Camera-type eye (tissue), 1 donor: ENCODE results near the gene PRMT9. TPM values are rescaled to one million over a fixed set of nuclear protein-coding genes. Genes with fewer than 3 reads are reported as not detected.

Source experiments
- total RNA-seq: library from RNA; depleted of rRNA; stranded (reverse); fragments of >200 nt; gene quantifications from one replicate; pipeline ENCODE4 v1.2.3, GENCODE V29; 2014

PRMT9 gene
- 26.4 TPM for total RNA-seq

DNA sequence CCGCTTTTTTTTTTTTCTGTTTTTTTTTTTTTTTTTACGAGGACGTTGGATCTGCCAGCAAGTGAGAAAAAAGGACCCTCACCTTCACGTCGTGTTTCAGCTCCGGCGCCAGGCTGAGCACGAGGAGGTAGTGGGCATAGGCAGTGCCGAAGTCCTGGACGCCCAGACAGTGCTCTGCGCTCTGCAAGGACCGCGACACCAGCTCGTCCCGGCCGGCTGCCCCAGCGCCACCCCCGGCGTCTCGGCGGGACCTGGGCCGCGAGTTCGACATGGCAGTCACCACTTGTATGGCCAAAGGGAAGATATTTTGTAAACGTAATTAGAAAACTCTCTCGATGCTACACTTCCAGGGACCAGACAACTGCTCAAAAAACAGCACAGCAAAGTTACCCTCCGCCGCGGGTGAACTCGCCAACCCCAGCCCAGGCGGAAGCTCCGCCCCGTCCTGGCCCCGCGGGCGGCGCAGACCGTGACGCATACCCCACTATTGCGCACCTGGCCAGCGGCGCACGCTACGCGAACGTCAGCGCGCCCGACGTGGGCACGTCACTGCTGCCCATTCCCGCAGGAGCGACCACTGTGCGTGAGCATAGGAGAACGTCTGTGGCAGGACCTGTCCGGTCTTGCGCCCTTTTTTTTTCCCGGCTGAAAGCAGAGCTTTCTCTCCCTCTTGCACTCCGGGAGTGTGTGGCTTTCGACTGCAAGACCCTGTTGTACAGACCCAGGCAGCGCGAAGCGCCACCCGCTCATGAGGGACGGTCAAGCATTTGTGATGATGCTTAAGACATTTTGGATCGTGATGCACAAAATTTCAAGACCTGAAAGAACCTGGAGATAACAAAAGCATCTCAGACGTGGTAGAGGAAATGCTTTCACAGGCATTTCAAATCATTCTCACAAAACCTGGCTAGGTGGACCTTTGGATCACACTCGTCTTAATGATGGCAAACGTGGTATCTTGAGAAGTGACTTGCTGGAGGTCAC is at the start of gene PRMT9:
PRMT9 (minus strand) TSS at position 447 of the 984 bp plus-strand sequence; CDS start at position 271, 176 bp downstream.

DNA sequence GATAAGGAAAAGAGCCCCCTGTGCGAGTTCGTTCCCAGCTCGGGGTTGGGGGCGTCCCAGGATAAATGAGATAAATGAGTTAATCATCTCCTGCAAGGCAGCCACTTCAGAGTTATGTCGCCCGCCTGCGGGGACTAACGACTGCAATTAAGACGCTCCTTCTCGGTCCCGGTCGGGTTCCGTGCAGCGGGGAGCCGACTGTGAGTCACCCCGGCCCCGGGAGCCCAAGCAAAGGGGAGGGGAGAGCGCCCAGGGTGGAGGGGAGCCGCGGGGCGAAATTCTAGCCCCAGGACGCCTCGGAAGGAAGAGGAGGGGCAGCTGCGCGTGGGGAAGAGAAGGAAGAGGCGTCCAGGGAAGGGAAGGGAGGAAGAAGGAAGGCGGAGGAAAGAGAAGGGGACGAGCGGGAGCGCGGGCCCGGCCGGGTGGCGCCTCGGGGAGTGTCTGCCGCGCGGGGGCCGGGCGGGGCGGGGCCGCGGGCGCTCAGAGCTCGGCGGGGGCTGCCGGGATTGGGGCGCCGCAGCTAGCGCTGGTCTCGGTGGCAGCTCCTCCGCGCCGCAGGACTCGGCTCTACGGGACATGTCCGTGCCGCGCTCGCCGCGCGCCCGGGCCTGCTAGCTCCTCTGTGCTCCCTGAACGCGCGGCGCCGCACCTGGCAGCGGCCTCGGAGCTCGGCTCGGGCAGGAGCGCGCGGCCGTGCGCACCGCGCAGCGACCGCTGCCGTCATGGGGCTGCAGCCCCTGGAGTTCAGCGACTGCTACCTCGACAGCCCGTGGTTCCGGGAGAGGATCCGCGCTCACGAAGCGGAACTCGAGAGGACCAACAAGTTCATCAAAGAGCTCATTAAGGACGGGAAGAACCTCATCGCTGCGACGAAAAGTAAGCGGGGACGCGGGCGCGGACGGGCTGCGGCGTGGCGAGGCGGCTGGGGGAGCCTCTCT is 47.9 kb upstream of the PRMT9 start, which contains the start of gene ARHGAP10:
ARHGAP10 (plus strand) TSS at position 509 of the 938 bp plus-strand sequence; CDS start at position 723, 214 bp downstream.

DNA sequence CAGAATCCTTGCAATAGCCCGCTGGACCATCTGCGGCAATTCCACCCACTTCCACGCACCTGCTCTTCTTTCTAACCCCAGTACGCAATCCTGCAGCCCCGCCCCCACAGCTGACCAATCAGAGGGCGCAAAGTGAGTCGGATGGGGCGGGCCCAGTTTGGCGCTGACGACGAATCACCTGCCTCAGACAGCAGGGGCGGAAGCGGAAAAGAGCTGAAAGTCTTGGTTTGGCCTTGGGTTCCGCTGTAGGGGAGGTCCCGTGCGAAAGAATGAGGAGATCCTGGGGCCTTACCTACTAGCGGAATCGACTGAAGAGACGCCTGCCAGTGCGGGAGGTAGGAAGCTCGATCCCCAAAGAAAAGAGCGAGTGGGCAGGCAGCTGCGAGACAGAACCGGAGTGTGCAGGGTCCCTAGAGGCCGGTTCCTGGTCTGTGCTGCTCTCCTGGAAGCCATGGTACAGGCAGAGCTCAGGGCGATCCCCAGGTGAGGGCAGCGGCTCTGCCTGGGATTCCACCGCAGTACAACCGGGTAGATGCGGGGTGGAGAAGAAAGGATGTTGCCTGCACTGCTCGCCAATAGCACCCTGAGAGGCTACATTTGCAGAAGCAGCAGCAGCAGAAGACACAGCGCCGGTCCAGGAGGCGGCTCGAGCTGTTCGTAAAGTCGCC is 66.7 kb downstream of the PRMT9 start, which contains the start of gene TMEM184C:
TMEM184C (plus strand) TSS at position 225 of the 668 bp plus-strand sequence. CDS start 560 bp downstream, outside the sequence.

Other genes starting within 250 kb of the PRMT9 start
- 47.0 TPM for gene EDNRA, start 203.1 kb downstream of the PRMT9 start, total RNA-seq
- 56.8 TPM for gene TMEM184C, start 66.8 kb downstream of the PRMT9 start, total RNA-seq
- 37.3 TPM for gene ARHGAP10, start 47.9 kb upstream of the PRMT9 start, total RNA-seq